H1 (cell line): ENCODE measurements around the gene ETDB. TPM values are rescaled to one million over a fixed set of nuclear protein-coding genes. Genes with fewer than 3 reads are reported as not detected.

Experiments used
- CTCF ChIA-PET: fragments of 300-600 bp; sonication (Branson Sonifier 250); formaldehyde crosslinking; loops from one replicate; lab custom pipeline; 2021; ENCODE audit not compliant: partially characterized antibody; lab: Charles Lee
- POLR2A ChIA-PET: fragments of 300-600 bp; sonication (Branson Sonifier 250); formaldehyde crosslinking; loops from one replicate; lab custom pipeline; 2021; ENCODE audit warnings: inconsistent platforms; ENCODE audit not compliant: partially characterized antibody; lab: Charles Lee
- DNase-seq, 2 experiments: peaks; one replicate each; pipeline versions ENCODE4 v3.0.0 to v3.0.0-alpha.2; 2010 to 2022; ENCODE audit warnings: low spot score in 2 of 2, low read depth in 1 of 2, mixed read lengths in 1 of 2
- FAIRE-seq: peaks from 2 replicates; lab custom pipeline; 2011; peaks lifted over from hg19 to GRCh38; lab: Jason Lieb, UNC
- H2AFZ ChIP-seq: 2 replicates; pipeline ENCODE4 v1.8.1; 2012; ENCODE audit warnings: low read length, inconsistent platforms
- H2AK5ac ChIP-seq: 2 replicates; pipeline ENCODE4 v1.6.1; 2013; ENCODE audit warnings: low read depth, low read length
- H2BK120ac ChIP-seq: replicated peaks from 2 replicates; pipeline ENCODE3; 2013; ENCODE audit warnings: low read depth, low read length, inconsistent platforms
- H2BK12ac ChIP-seq: 2 replicates; pipeline ENCODE4 v1.6.1; 2013; ENCODE audit warnings: low read depth, low read length
- H2BK15ac ChIP-seq: 2 replicates; pipeline ENCODE4 v1.6.1; 2013; ENCODE audit warnings: low read length
- H2BK20ac ChIP-seq: 2 replicates; pipeline ENCODE4 v1.6.1; 2013; ENCODE audit warnings: low read length
- H2BK5ac ChIP-seq: 2 replicates; pipeline ENCODE4 v1.6.1; 2013; ENCODE audit warnings: low read depth, low read length
- H3K14ac ChIP-seq: 2 replicates; pipeline ENCODE4 v1.6.1; 2013; ENCODE audit warnings: inconsistent platforms; ENCODE audit not compliant: insufficient read length
- H3K18ac ChIP-seq: 2 replicates; pipeline ENCODE4 v1.6.1; 2013; ENCODE audit warnings: low read length; ENCODE audit errors: extremely low read depth
- H3K23ac ChIP-seq: 2 replicates; pipeline ENCODE4 v1.6.1; 2013; ENCODE audit warnings: inconsistent platforms; ENCODE audit not compliant: insufficient read length
- H3K23me2 ChIP-seq: 2 replicates; pipeline ENCODE4 v1.6.1; 2013; ENCODE audit warnings: low read depth, low read length
- H3K27ac ChIP-seq: 2 replicates; pipeline ENCODE4 v1.6.1; 2011; ENCODE audit warnings: low read depth, low read length, inconsistent platforms
- H3K27me3 ChIP-seq, 4 experiments: replicated peaks in 1 of 4; 1 replicate in 1 of 4; 2 replicates in 3 of 4; pipeline versions ENCODE4 v1.6.1 to v1.8.1; 2011 to 2013; ENCODE audit warnings: low read length in 3 of 4, mild to moderate bottlenecking in 3 of 4, inconsistent platforms in 2 of 4, mixed read lengths in 2 of 4, moderate library complexity in 1 of 4; ENCODE audit not compliant: control insufficient read depth in 3 of 4, insufficient read depth in 3 of 4; ENCODE audit errors: extremely low read depth in 1 of 4
- H3K36me3 ChIP-seq, 4 experiments: 2 replicates each; pipeline versions ENCODE4 v1.6.1 to v1.8.1; 2011 to 2013; ENCODE audit warnings: mild to moderate bottlenecking in 4 of 4, low read length in 3 of 4, moderate library complexity in 2 of 4, control low read depth in 1 of 4, inconsistent platforms in 1 of 4; ENCODE audit not compliant: insufficient read depth in 4 of 4, control insufficient read depth in 2 of 4
- H3K4ac ChIP-seq: replicated peaks from 2 replicates; pipeline ENCODE3; 2013; ENCODE audit warnings: low read length, low read depth, mixed read lengths, inconsistent platforms; ENCODE audit not compliant: insufficient read length
- H3K4me1 ChIP-seq, 4 experiments: replicated peaks in 1 of 4; 1 replicate in 1 of 4; 2 replicates in 3 of 4; pipeline versions ENCODE4 v1.6.1 to v1.8.1; 2011 to 2013; ENCODE audit warnings: low read length in 3 of 4, inconsistent platforms in 2 of 4, mixed read lengths in 1 of 4; ENCODE audit not compliant: insufficient read depth in 4 of 4, control insufficient read depth in 3 of 4
- H3K4me2 ChIP-seq, 2 experiments: 2 replicates each; pipeline versions ENCODE4 v1.6.1 to v1.8.1; 2011 to 2013; ENCODE audit warnings: low read depth in 2 of 2, low read length in 2 of 2, control low read depth in 1 of 2, inconsistent platforms in 1 of 2, mild to moderate bottlenecking in 1 of 2; ENCODE audit not compliant: insufficient read depth in 1 of 2
- H3K4me3 ChIP-seq, 4 experiments: fragments of 200-600, 300-600 bp in 1 of 4; sonication (generic), shearing (Covaris generic), sonication (Bioruptor Twin) in 1 of 4; 2 replicates each; pipeline versions ENCODE4 v1.5.1 to v1.8.1; 2011 to 2016; ENCODE audit warnings: low read length in 4 of 4, low read depth in 3 of 4, control low read depth in 2 of 4, inconsistent platforms in 2 of 4, mild to moderate bottlenecking in 2 of 4, mixed read lengths in 1 of 4, moderate library complexity in 1 of 4; ENCODE audit not compliant: insufficient read depth in 2 of 4; ENCODE audit errors: extremely low read depth in 1 of 4
- H3K56ac ChIP-seq: replicated peaks from 2 replicates; pipeline ENCODE3; 2013; ENCODE audit warnings: low read depth, mild to moderate bottlenecking, mixed read lengths, low read length, inconsistent platforms; ENCODE audit not compliant: insufficient read length
- H3K79me1 ChIP-seq: 2 replicates; pipeline ENCODE4 v1.6.1; 2013; ENCODE audit warnings: low read depth, low read length, control low read depth
- H3K79me2 ChIP-seq, 2 experiments: 2 replicates each; pipeline versions ENCODE4 v1.6.1 to v1.8.1; 2012 to 2013; ENCODE audit warnings: low read length in 2 of 2, mild to moderate bottlenecking in 2 of 2, inconsistent platforms in 1 of 2; ENCODE audit not compliant: insufficient read depth in 2 of 2, control insufficient read depth in 1 of 2
- H3K9ac ChIP-seq, 4 experiments: replicated peaks in 1 of 4; 1 replicate in 1 of 4; 2 replicates in 3 of 4; pipeline versions ENCODE4 v1.6.1 to v1.8.1; 2011 to 2013; ENCODE audit warnings: low read depth in 3 of 4, low read length in 3 of 4, control low read depth in 2 of 4, mild to moderate bottlenecking in 2 of 4, moderate library complexity in 2 of 4, inconsistent platforms in 1 of 4; ENCODE audit errors: extremely low read depth in 1 of 4
- H3K9me3 ChIP-seq, 2 experiments: 2 replicates each; pipeline versions ENCODE4 v1.6.1 to v1.8.1; 2012 to 2013; ENCODE audit warnings: mild to moderate bottlenecking in 2 of 2, moderate library complexity in 2 of 2, control low read depth in 1 of 2, inconsistent platforms in 1 of 2, low read depth in 1 of 2, low read length in 1 of 2, mixed read lengths in 1 of 2; ENCODE audit not compliant: insufficient read depth in 2 of 2
- H4K20me1 ChIP-seq, 2 experiments: replicated peaks in 1 of 2; 2 replicates each; pipeline versions ENCODE3 to v1.8.1; 2011 to 2013; ENCODE audit warnings: inconsistent platforms in 2 of 2, low read length in 2 of 2, mild to moderate bottlenecking in 1 of 2; ENCODE audit not compliant: insufficient read depth in 2 of 2, control insufficient read depth in 1 of 2
- H4K5ac ChIP-seq: 2 replicates; pipeline ENCODE4 v1.6.1; 2013; ENCODE audit warnings: low read length, low read depth, mixed read lengths, inconsistent platforms; ENCODE audit not compliant: insufficient read length
- H4K8ac ChIP-seq: 2 replicates; pipeline ENCODE4 v1.8.0; 2013; ENCODE audit warnings: mild to moderate bottlenecking, moderate library complexity, low read length, inconsistent platforms; ENCODE audit not compliant: insufficient read depth; ENCODE audit errors: extremely low read depth
- H4K91ac ChIP-seq: replicated peaks from 2 replicates; pipeline ENCODE3; 2013; ENCODE audit warnings: low read length, mixed read lengths, inconsistent platforms; ENCODE audit not compliant: insufficient read length
- CTCF ChIP-seq, 3 experiments: IDR thresholded peaks; 1 replicate in 2 of 3; 2 replicates in 1 of 3; pipeline versions ENCODE4 v1.5.1 to v1.6.1; 2011; ENCODE audit warnings: low read length in 3 of 3, mild to moderate bottlenecking in 3 of 3, inconsistent platforms in 2 of 3, low read depth in 1 of 3, moderate library complexity in 1 of 3; ENCODE audit not compliant: insufficient read depth in 1 of 3; ENCODE audit errors: control extremely low read depth in 1 of 3
- JUND ChIP-seq: IDR thresholded peaks from 2 replicates; pipeline ENCODE4 v1.6.1; 2011; ENCODE audit warnings: mild to moderate bottlenecking, improper control_type of control experiment, low read length
- KDM5A ChIP-seq: fragments of 200-600 bp; IDR thresholded peaks from 2 replicates; pipeline ENCODE4 v1.7.1; 2012; ENCODE audit warnings: mild to moderate bottlenecking, low read length, inconsistent platforms, mixed read lengths
- NANOG ChIP-seq: IDR thresholded peaks from 2 replicates; pipeline ENCODE4 v1.6.1; 2011; ENCODE audit warnings: low read length, low read depth, mild to moderate bottlenecking, inconsistent platforms; ENCODE audit not compliant: insufficient read depth, poor library complexity, severe bottlenecking
- RAD21 ChIP-seq, 2 experiments: IDR thresholded peaks in 1 of 2; conservative IDR thresholded peaks in 1 of 2; 2 replicates each; pipeline ENCODE4 v1.6.1; 2011; ENCODE audit warnings: low read depth in 2 of 2, low read length in 2 of 2, improper control_type of control experiment in 1 of 2, inconsistent platforms in 1 of 2, mild to moderate bottlenecking in 1 of 2, moderate library complexity in 1 of 2
- RFX5 ChIP-seq: IDR thresholded peaks from 2 replicates; pipeline ENCODE4 v1.6.1; 2011; ENCODE audit warnings: low read depth, low read length, improper control_type of control experiment, borderline replicate concordance
- SIX5 ChIP-seq: IDR thresholded peaks from 2 replicates; pipeline ENCODE4 v1.6.1; 2011; ENCODE audit warnings: mild to moderate bottlenecking, low read depth, low read length
- SP4 ChIP-seq: IDR thresholded peaks from 2 replicates; pipeline ENCODE4 v1.6.1; 2012; ENCODE audit warnings: low read length, inconsistent platforms
- TAF1 ChIP-seq: IDR thresholded peaks from 2 replicates; pipeline ENCODE4 v1.6.1; 2011; ENCODE audit warnings: mild to moderate bottlenecking, low read depth, low read length
- WGBS, 2 experiments: shearing (Covaris generic) in 1 of 2; methylation state at CpG; one replicate each; pipeline versions ENCODE4 v1.1.6 to v1.1.7; 2013 to 2015; ENCODE audit warnings: low lambda C conversion rate in 2 of 2, mixed read lengths in 2 of 2, inconsistent platforms in 1 of 2, low coverage in 1 of 2, missing lambda C conversion rate in 1 of 2; ENCODE audit not compliant: insufficient replicate concordance in 2 of 2, insufficient coverage in 1 of 2, insufficient read length in 1 of 2; ENCODE audit errors: extremely low coverage in 1 of 2, missing lambda C conversion rate in 1 of 2; 5-methylcytosine and 5-hydroxymethylcytosine counted together
- polyA plus RNA-seq, 7 experiments: library from polyadenylated mRNA; depleted of rRNA in 3 of 7; stranded (reverse) in 5 of 7; unstranded in 2 of 7; fragments of >200 nt in 5 of 7; fragments of 200-250 nt in 2 of 7; gene quantifications; 1 replicate in 5 of 7; 2 replicates in 1 of 7; 4 replicates in 1 of 7; pipeline versions ENCODE4 v1.2.1 to v1.2.3, GENCODE V29; 2011 to 2013; ENCODE audit warnings: missing spikeins in 2 of 7, mixed read lengths in 2 of 7
- total RNA-seq: library from RNA; stranded (reverse); fragmentation: NEBNext Ultra II Directional; extraction: Animal tissue kit (Norgen Biotek cat#: 25700); gene quantifications from 2 replicates; pipeline ENCODE4 v1.2.1, GENCODE V29; 2021

ETDB gene
- total and polyA plus RNA-seq, 2 of the 8 experiments (the other 6 are each of a cell fraction or from before 2014, with no cell fraction given) = not detected

GRCh38 chrX:135112096-135112729, 8.1 kb downstream of the ETDB start:
- Histone ChIP-seq H2AFZ (0 out of 2 replicates have a peak overlapping the region, but pooled peaks have one; percentile 62), H3K56ac (no peak overlapping the region), H3K4me3 (no peak overlapping the region), H3K4me2 (no peak overlapping the region), H2BK12ac (no peak overlapping the region), H3K36me3 (no peaks in the 10 kb centered on the region), H3K79me2 (no peaks in the 10 kb centered on the region), H4K8ac (no peak overlapping the region), H3K27ac (no peak overlapping the region), H3K23ac (no peak overlapping the region), H2BK5ac (no peak overlapping the region), H2BK120ac (no peak overlapping the region), H3K4me1 (no peaks in the 10 kb centered on the region), H3K27me3 (no peaks in the 10 kb centered on the region), H3K4ac (no peak overlapping the region), H3K79me1 (no peaks in the 10 kb centered on the region), H2BK20ac (no peak overlapping the region), H3K23me2 (no peaks in the 10 kb centered on the region), H2AK5ac (no peak overlapping the region), H3K18ac (no peak overlapping the region), H3K14ac (no peak overlapping the region), H3K9ac (no peak overlapping the region), H3K9me3 (no peaks in the 10 kb centered on the region), H2BK15ac (no peak overlapping the region), H4K91ac (no peak overlapping the region), H4K20me1 (no peaks in the 10 kb centered on the region), H4K5ac (no peak overlapping the region)
- DNase-seq (peak in 1 of 2 experiments; percentile 58), FAIRE-seq (peak; percentile 78)
- 23% methylated on average over 4 of the region's 5 CpGs; no CpG with 5 or more reads in 1 of the 2 experiments for WGBS, 2 experiments
- POLR2A ChIA-PET = interaction anchor here (1.0 kb wide), 1 partner anchor 16 kb away, joined by 4 read pairs; no protein-coding TSS in a partner anchor
- TF ChIP-seq NANOG (no peak), JUND (no peak), SP4 (no peak), CTCF (IDR thresholded peaks at IDR 0.05; ENCODE audit: control extremely low read depth in 1 of 3, insufficient read depth in 1 of 3, low read depth in 1 of 3, low read length in 3 of 3) (peak in 2 of 3 experiments; percentile 60 to 73; a peak in 3 of 4 replicates), RFX5 (no peak), KDM5A (no peak), RAD21 (IDR thresholded peaks at IDR 0.05 in 1 of 2, conservative IDR thresholded peaks at IDR 0.05 in 1 of 2; ENCODE audit: low read depth in 2 of 2, low read length in 2 of 2) (peak; percentile 59 to 71), TAF1 (no peak), SIX5 (no peak)
- CTCF ChIA-PET = interaction anchor here (0.6 to 2.4 kb wide), 14 partner anchors 19 to 363 kb away, joined by 3 to 16 read pairs (median 4); no protein-coding TSS in a partner anchor
